NCI-H345 treated with DMSO at 0.1 percent for 48 hours (cell line): Measurements from ENCODE around the gene BLOC1S4.
"Not testable (repeated sequence)": the region's sequence is repeated elsewhere in the genome, so short reads cannot be mapped to it uniquely, and the experiment has no call there.

ENCODE experiments used
- DNase-seq: peaks from one replicate; lab custom pipeline; 2025; ENCODE audit not compliant: unreplicated experiment; lab: John Stamatoyannopoulos, UW

Gene BLOC1S4

DNA sequence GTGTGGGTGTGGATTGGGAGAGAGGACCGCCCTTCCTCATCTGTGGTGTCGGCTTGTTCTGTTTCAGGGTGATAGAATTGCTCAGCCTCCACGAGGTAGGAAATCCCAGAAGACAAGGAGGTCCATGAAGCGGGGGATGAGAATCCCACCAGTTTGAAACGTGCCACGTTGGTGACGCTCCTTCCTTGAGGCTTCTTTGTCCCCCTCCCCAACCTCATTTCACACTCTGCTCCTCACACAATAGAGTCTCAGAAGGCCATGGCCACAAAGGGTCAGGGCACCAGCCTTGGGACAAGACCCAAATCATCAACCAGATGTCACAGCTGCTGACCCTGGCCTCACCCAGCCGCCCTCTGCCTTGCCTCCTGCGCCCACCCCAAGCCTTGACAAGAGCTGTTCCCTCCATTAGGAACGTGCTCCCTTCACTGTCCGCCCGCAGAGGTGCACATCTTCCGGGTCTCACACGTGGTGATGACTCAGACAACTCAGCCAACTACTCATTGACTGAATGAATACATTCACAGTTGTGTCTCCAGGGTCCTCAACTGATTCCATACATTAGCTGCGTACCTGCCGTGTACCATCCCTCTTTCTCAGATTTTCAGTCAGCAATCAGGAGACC, 18.3 kb downstream of the BLOC1S4 start:
- DNase-seq = no peak

DNA sequence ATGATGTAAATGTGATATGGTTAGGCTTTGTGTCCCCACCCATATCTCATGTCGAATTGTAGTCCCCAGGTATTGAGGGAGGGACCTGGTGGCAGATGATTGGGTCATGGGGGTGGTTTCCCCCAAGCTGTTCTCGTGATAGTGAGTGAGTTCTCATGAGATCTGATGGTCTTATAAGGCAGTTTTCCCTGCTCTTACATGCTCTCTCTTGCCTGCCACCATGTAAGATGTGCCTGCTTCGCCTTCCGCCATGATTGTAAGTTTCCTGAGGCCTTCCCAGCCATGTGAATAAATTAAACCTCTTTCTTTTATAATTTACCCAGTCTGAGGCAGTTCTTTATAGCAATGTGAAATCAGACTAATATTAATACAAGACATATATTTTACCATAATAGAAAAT, 23.9 kb downstream of the BLOC1S4 start:
- no peak for DNase-seq

DNA sequence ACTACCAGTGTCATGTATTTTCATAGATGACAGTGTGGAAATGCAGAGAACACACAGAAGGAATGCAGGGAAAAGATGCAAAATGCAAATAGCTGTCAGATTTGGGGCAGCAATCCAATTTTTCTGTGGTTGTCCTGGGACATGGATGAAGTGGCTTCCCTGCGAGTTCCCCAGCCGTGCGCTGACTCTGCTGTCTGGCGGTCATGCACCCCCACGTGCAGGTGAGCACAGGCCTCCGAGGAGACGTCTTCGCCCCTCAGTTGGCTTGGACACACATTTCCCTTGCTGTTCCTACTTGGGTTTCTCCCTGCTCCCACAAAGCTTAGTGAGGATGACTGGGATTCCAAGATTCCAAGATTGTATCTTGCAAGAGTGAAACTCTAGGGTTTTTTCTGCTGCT, 24.4 kb downstream of the BLOC1S4 start:
- no peak for DNase-seq

DNA sequence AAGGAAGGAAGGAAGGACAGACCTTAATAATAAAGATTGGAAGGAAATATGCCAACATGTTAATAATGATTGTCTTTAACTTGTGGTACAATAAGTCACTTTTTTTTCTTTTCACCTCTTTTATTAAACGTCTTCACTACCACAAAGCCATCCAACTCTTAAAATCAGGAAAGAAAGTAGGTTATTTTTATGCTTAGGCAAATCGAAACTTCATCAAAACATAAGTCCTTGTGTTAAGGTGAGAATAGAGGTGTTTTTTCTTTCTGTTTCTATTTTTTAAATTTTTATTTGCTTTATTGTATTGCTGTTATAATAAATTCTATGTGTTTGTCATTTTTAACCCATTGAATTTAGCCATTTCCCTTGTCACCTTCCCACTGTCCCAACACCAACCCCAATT, 26.5 kb downstream of the BLOC1S4 start:
- no peak for DNase-seq

DNA sequence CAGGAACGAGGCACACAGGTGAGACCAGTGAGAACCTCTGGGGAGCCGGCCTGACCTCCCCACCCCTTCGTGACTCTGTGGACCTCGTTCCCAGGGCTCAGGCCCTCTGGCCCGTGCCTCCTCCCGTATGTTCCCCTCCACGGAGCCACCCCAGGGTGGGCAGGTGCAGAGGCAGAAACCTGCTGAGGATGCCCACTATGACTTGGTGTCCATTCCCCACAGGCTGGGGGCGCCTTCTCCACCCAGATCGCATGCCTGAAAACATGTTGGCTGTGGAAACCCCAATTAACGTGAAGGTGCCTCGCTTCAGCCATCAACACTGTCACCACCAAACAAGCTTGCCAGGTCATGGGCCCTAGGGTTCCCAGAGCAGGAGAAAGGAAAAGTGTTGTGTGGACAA, 27.0 kb downstream of the BLOC1S4 start:
- no peak for DNase-seq

DNA sequence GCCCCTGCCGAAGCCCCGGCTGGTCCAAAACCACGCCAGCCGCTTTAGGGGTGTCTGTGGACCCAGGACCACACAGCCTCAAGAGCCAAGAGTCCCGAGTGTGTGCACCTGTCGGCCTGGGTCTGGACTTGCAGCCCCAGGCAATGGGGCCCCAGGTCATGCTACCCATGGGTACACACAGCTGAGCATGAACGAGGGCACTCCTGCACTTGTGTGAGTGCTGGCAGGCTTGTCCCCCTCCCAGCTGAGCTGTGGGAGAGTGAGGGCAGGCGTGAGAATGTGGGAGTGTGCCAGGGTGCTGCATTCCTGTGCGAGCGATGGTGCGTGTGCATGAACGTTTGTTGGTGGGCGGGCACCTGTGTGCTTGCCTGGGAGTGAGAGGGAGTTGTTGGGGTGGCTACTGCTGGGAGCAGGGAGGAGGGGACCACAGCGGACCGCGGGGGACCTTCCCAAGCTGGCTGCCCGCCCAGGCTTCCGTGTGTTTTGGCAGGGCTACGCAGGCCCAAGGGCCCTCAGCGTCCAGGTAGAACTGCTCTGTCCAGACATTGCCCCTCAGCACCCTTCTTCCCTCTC, 30.8 kb downstream of the BLOC1S4 start:
- peak; percentile 34 for DNase-seq

DNA sequence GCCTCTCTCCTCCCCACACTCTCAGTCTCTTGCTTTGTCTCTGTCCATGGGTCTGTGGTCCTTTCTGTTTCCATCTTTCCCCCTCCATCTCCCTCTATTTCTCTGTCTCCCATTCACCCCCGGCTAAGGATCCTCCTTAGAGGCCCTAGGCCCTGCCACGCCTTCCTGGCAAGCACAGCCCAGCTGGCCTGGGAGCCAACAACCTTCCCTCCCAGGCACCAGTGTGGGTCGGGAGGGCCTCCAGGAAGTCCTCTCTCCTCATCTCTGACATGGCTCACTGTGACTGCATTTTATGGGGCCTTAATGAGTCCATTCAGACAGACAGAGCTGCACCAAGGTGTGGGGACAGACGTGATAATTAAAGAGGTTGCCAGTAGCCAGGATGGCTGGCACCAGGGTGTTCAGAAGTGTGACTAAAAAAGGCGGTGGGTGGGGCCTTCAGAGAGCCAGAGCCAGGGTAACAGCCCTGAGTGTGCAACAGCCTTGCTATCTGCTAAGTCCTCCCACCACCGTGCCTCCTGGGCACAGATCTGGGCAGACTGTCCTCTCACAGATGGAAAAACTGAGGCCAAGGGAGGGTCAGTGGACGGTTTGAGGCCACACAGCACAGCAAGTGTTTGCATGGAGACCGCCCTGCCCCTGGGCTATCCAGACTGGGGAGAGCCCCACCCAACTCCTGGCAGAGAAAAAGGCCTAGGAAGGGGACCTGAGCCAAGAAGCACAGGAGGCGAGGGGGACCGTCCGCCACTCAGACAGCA, 31.5 kb downstream of the BLOC1S4 start:
- peak; percentile 34 for DNase-seq

DNA sequence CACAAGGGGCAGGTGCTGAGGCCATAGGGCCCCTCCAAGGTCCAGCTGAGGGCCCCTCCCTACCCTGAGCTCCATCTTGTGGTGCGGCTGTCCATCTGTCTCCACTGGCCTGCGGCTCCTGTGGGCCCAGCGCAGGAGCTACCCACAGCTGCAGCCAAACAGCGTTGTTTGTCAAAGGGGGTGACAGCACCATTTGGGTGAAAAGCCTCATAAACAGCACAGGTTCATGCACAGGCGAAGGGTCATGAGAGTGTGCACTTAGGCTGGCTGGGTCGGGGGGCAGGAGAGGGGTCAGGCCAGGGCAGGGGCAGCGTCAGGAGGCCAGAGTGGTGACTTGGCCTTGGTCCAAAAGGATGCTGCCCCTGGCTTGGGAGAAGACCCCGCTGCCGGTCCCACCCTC, 32.3 kb downstream of the BLOC1S4 start:
- no peak for DNase-seq

DNA sequence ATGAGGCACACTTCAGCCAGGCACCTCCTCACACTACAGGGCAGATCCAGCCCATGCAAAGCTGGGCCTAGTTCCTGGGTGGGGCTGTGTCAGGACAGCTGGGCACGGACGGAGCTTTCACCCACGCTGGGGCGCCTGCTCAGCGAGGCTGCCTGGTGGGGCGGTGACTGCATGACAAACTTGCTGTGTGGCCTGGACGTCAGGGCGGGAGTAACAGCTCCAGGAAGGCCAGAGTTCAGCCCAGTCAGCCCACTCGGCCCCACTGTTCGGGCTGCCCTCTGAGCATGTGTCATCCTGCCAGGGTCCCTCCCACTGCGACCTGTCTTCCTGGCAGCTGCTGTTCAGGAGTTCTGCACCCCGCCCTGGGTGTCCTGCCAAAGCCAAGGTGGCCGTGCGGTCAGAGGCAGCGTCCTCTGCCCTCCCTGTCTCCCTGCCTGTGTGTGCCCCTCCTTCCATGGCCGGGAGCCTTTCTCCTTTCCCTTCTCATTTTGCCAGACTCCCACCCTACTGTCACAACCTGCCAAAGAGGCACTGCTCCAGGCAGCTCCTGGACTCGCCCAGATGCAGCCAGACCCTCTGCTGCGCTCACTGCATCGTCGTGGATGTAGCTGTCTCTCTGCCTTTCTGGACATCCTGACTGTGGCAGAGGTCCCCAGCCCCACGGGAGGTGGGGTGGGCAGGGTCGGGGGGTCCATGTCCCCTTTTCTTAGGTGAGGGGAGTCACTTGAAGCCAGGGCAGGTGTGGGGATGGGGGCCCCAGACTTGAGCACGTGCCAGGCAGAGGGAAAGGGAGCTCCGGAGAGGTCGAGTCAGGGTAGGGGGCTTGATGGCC, 33.6 kb downstream of the BLOC1S4 start:
- no peak for DNase-seq

DNA sequence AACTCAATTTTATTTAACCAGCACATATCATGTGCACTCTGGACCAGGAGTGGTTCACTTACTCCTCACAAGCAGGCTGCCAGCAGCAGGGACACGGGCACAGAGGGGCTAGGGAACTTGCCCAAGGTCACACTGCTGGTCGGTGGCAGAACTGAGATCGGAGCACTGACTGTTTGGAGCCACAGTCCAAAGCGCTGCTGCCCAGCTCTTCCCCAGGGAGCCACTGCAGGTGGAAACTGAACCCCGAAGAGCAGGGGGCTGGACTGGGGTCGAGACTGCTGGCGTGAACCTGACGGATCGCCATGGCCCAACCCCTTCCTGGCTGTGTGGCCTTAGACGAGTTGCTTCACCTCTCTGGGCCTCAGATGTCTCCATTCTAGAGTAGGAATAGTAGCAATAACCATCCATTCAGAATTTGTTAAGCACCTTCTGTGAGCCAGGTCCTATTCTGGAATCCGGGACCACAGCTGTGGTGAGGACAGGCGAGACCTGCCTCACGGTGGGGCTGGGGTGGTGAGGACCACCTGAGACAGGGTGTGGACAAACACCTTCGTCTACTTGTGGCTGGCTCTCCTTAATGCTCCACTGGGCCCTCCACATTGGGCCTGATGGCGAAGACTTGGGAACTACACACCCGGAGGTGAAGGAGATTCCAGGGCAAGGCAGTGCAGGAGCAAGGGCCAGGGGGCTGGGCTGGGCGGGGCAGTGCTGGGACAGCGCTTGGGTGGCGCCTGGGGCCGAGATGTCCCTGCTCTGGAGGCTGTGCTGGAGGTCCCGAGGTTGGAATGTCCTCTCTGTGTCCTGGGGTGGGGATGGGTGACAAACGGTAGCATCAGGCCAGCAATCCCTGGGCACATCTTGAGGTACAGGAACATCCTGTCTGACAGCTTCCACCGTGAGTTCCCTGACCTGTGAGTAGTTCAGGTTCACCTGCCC, 34.6 kb downstream of the BLOC1S4 start:
- DNase-seq = no peak

DNA sequence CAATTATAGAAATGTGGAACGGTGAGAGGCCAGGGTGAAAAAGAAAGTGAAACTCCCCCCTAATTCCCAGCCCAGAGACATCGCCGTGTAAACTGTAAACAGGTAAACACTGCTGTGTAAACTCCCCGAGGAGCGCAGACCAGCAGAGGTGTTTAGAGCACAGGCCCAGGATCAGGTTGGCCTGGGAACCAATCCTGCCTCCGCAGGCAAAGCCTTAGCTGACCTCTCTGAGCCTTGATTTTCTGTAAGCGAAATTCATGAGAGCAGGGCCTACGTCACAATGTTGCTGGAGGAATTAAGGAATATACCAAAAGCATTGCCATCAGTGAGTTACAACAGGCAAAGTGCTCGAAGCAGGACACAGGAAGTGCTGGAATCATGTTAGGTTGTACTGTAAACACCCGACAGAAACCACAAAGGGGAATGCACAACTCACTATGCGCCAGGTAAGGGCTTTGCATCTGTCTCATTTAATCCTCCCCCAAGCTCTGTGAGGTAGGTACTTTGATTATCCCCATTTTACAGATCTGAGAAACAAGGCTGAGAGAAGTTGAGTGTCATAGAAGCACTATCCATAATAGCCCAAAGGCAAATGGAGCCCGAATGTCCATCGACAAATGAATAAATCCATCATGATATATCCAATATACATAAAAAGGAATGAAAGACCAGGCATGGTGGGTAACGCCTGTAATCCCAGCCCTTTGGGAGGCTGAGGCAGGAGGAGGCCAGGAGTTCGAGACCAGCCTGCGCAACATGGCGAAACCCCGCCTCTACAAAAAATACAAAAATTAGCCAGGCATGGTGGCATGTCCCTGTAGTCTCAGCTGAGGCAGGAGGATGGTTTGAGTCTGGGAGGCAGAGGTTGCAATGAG, 35.9 kb downstream of the BLOC1S4 start:
- no peak for DNase-seq

DNA sequence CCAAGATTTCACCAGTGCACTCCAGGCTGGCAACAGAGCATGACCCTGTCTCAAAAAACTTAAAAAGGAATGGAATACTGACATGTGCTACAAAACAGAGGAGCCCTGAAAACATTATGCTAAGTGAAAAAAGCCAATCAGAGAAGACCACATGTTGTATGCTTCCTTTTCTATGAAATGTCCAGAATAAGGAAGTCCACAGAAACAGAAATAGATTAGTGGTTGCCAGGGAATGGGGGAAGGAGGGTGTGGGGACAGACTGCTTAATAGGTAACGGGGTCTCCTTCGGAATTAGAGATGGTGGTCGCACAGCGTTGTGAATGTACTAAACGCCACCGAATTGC, 36.5 kb downstream of the BLOC1S4 start:
- DNase-seq = no peak

DNA sequence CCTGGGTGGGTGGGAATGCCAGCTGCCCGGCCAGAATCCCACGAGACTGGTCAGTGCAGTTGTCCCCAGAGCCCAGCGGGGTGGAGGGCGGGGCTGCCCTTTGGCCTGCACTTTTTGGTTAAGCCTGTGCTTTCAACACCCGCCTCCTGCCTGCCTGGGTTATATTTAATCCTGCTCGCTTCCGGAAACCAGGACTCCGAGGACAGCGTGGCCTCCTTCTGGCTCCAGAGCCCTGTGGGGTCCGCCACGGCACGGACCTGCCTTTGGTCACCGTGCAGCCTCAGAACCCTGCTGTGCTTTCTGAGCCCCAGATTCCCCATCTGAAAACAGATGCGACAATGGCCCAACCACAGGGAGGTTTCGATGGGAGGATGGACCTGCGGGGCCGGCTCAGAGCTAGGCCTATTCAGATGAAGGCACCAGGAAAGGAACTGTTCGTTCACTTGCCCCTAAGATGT, 37.2 kb downstream of the BLOC1S4 start:
- no peak for DNase-seq

DNA sequence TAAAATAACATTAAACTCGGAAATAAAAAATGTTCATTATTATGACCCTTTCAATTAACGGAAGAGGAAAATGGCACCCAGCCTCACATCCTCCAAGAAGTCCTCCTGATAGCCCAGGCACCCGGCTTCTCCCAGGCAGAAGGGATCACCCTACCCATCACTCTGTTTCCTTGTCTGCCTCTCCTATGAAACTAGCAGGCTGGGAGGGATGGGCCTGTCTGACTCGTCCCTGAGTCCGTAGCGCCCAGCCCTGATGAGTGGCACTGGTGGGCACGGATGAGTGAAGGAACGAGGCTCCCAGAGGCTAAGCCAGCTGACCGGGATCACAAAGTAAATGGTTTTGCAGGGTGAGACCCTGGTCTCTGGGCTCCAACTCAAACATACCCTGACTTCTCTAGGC, 37.9 kb downstream of the BLOC1S4 start:
- DNase-seq = no peak

DNA sequence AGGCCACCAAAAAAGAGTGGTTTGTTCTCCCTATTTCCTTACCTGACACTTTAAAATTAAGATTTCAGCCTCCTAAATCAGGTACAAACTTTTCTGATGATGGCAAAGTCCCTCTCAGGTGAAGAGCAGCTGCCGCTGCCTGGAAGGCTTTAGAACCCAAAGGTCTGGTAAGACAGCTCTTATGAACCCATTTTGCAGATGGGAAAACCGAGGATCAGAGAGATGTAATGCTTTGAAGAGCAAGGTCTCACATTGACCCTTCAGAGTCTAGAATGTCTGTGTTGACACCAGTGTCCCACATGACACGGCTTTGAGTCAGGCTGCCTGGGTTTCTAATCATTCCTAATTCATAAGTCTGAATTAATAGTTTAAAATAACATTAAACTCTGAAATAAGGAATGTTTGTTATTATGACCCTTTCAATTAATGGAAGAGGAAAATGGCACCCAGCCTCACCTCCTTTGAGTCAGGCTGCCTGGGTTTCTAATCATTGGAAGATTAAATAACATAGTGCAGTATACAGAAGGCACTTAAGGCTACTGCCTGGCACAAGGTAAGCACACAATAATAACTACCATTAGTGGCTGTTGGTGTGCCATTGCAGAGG, 38.6 kb downstream of the BLOC1S4 start:
- no peak for DNase-seq

DNA sequence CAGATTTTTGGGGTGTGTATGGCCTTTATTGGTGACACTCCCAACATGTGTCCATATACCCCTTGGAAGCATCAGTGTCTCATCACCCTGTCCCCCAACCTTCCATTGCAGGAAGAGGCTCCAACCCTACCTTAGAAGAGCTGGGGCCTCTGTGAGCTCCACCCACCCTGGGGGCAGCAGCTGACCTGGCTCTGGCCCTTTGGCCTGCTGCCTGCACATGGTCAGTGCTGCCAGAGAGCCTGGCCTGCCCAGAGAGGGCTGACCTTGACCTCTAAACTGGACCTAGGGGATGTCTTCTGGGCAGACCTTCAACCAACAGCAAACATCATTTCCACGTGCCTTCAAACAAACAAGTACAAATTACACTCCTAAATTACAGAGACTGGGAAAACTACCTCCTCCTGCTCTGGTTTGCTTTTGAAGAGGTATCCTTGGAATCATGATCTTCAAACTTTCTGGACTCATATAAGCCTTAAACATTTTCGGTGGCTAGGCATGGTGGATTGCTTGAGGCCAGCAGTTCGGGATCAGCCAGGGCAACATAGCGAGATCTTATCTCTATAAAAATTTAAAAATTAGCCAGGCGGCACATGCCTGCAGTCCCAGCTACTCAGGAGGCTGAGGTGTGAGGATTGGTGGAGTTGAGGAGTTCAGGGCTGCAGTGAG, 39.2 kb downstream of the BLOC1S4 start:
- no peak for DNase-seq

DNA sequence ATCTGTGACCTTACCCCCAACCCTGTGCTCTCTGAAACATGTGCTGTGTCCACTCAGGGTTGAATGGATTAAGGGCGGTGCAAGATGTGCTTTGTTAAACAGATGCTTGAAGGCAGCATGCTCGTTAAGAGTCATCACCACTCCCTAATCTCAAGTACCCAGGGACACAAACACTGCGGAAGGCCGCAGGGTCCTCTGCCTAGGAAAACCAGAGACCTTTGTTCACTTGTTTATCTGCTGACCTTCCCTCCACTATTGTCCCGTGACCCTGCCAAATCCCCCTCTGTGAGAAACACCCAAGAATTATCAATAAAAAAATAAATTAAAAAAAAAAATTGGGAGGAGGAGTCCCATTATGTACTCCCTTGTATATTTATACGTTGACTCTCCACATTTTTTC, 40.4 kb downstream of the BLOC1S4 start:
- not testable (repeated sequence) for DNase-seq

DNA sequence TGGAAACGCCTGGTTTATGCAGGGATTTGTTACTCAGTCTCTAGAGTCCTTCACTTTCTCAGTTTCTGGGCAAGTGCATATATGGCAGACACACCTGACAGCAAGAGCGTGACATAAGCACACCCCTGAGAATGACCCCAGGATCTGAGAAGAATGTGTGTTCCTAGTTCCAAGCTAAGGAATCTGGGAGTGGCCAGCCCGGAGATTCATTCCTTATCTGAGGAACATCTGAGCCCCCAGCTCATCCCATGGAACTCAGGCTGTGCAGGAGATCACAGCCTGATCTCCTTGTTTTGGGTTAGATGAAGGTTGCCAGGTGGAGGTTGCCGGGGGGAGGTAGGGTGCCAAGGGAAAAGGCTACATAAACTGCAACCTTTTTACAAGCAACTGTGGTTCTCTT, 42.8 kb downstream of the BLOC1S4 start:
- no peak for DNase-seq

DNA sequence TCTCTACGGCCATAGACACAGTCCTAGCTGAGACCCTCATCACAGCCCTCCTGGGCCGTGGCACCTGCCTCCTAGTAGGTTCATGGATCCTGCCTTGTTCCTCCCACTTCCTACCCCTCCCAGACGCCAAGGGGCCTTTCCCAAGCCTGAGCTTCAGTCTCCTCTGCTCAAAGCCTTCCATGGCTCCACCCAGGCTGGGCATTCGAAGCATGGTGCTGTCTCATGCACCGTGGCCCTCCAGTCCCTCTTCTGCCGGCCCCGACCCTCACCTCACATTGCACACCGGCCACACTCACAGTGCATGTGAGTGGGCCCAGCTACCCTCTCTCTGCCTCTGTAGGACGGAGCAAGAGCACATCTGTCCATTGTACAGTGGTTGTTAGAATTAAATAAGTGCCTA, 44.9 kb downstream of the BLOC1S4 start:
- DNase-seq = no peak
